Liver (tissue), 3 donors: ENCODE data around the gene RBM10.

Experiments used
- CTCF ChIP-seq: fragments of 150-350 bp; IDR thresholded peaks from 2 replicates; pipeline ENCODE4 v1.5.1; 2017; ENCODE audit warnings: improper control_type of control experiment, low read depth, low read length; ENCODE audit not compliant: missing input control
- FOXA1 ChIP-seq: IDR thresholded peaks from 2 replicates; pipeline ENCODE4 v1.6.1; 2016; ENCODE audit warnings: antibody characterized with exemption
- HNF4A ChIP-seq, 2 donors: conservative IDR thresholded peaks; 2 replicates each; pipeline ENCODE4 v1.6.1; 2016; ENCODE audit warnings: antibody characterized with exemption in 2 of 2, mild to moderate bottlenecking in 2 of 2
- HNF4G ChIP-seq: IDR thresholded peaks from 2 replicates; pipeline ENCODE4 v1.6.1; 2016; ENCODE audit warnings: antibody characterized with exemption
- NR2F2 ChIP-seq: IDR thresholded peaks from 2 replicates; pipeline ENCODE4 v1.6.1; 2016; ENCODE audit warnings: antibody characterized with exemption
- RAD21 ChIP-seq, 2 donors: IDR thresholded peaks; 2 replicates each; pipeline ENCODE4 v1.6.1; 2016; ENCODE audit warnings: antibody characterized with exemption in 2 of 2, mild to moderate bottlenecking in 2 of 2
- REST ChIP-seq: IDR thresholded peaks from 2 replicates; pipeline ENCODE4 v1.6.1; 2016; ENCODE audit warnings: antibody characterized with exemption, mild to moderate bottlenecking
- RXRA ChIP-seq, 2 donors: IDR thresholded peaks; 2 replicates each; pipeline ENCODE4 v1.6.1; 2017 to 2018; ENCODE audit warnings: antibody characterized with exemption in 2 of 2, mild to moderate bottlenecking in 1 of 2
- SP1 ChIP-seq: IDR thresholded peaks from 2 replicates; pipeline ENCODE4 v1.6.1; 2018; ENCODE audit warnings: antibody characterized with exemption, mild to moderate bottlenecking
- TAF1 ChIP-seq: conservative IDR thresholded peaks from 2 replicates; pipeline ENCODE4 v1.6.1; 2016; ENCODE audit warnings: antibody characterized with exemption, mild to moderate bottlenecking
- YY1 ChIP-seq: IDR thresholded peaks from 2 replicates; pipeline ENCODE4 v1.6.1; 2016; ENCODE audit warnings: antibody characterized with exemption, mild to moderate bottlenecking
- ZBTB33 ChIP-seq: IDR thresholded peaks from 2 replicates; pipeline ENCODE4 v1.6.1; 2016; ENCODE audit warnings: antibody characterized with exemption
- donor health status: healthy.
- donor health status: healthy.

- TF ChIP-seq REST (no peak), HNF4G (no peak), RAD21 (IDR thresholded peaks at IDR 0.05) (no peak), CTCF (no peak), TAF1 (no peak), FOXA1 (no peak), NR2F2 (no peak), SP1 (no peak), YY1 (no peak), RXRA (IDR thresholded peaks at IDR 0.05) (no peak), ZBTB33 (no peak), HNF4A (conservative IDR thresholded peaks at IDR 0.05) (no peak)
Observed at GRCh38 chrX:47178337-47178736, 33.3 kb downstream of the RBM10 start.
